HCT116 (cell line): Measurements from ENCODE around the gene SEC16B. TPM values are rescaled to one million over a fixed set of nuclear protein-coding genes. Genes with fewer than 3 reads are reported as not detected.

Experiments
- ATAC-seq: fragments of 200-7000 bp; cut with Tn5 transposase; 2 replicates; pipeline ENCODE4 v1.9.1; 2020; ENCODE audit warnings: mild to moderate bottlenecking, moderate library complexity
- BruUV-seq: library from RNA; stranded (reverse); fragments of 400-500 nt; replicated peaks from 2 replicates; lab custom pipeline; 2021; lab: Mats Ljungman, UMichigan
- CTCF ChIA-PET: fragments of 300-600 bp; sonication (Branson Sonifier 250); formaldehyde crosslinking; loops from one replicate; lab custom pipeline; 2021; ENCODE audit warnings: antibody characterized with exemption; lab: Charles Lee
- POLR2A ChIA-PET: fragments of 300-600, 350-600 bp; sonication (Branson Sonifier 250); formaldehyde crosslinking; loops from one replicate; lab custom pipeline; 2021; ENCODE audit warnings: antibody characterized with exemption; lab: Charles Lee
- RAD21 ChIA-PET, 2 experiments: fragments of 300-600 bp; sonication (Branson Sonifier 250); formaldehyde crosslinking; loops; one replicate each; lab custom pipeline; 2023; ENCODE audit warnings: low total read pairs in 2 of 2; ENCODE audit not compliant: uncharacterized antibody in 2 of 2, unreplicated experiment in 2 of 2, low non-redundant PET in 1 of 2; lab: Charles Lee
- DNase-seq: peaks from one replicate; pipeline ENCODE4 v3.0.0-alpha.2; 2010; ENCODE audit warnings: low read depth, low spot score
- H2AFZ ChIP-seq: fragments of 200-600 bp; shearing (Covaris generic), sonication (generic); 2 replicates; pipeline ENCODE4 v1.6.1; 2017; ENCODE audit warnings: low read depth, mixed run types, mixed read lengths, antibody characterized with exemption, low read length; ENCODE audit not compliant: poor library complexity, severe bottlenecking
- H3K27ac ChIP-seq: 2 replicates; pipeline ENCODE4 v1.5.1; 2012; ENCODE audit warnings: low read depth, low read length
- H3K27me3 ChIP-seq: fragments of 200-600 bp; sonication (generic); 2 replicates; pipeline ENCODE4 v1.6.1; 2016; ENCODE audit warnings: mixed run types, low read length, mixed read lengths; ENCODE audit not compliant: insufficient read depth
- H3K36me3 ChIP-seq, 2 experiments: fragments of 200-500 bp in 1 of 2; fragments of 200-600 bp in 1 of 2; sonication (Bioruptor generic) in 1 of 2; sonication (generic) in 1 of 2; 2 replicates each; pipeline versions ENCODE4 v1.5.1 to v1.6.1; 2014 to 2016; ENCODE audit warnings: low read length in 2 of 2, inconsistent platforms in 1 of 2, mixed read lengths in 1 of 2, mixed run types in 1 of 2; ENCODE audit not compliant: insufficient read depth in 2 of 2, control insufficient read depth in 1 of 2
- H3K4me1 ChIP-seq, 2 experiments: fragments of 200-600 bp in 1 of 2; sonication (generic) in 1 of 2; 2 replicates each; pipeline versions ENCODE4 v1.5.1 to v1.6.1; 2012 to 2017; ENCODE audit warnings: low read length in 2 of 2, inconsistent platforms in 1 of 2, mild to moderate bottlenecking in 1 of 2, mixed read lengths in 1 of 2, mixed run types in 1 of 2, moderate library complexity in 1 of 2; ENCODE audit not compliant: insufficient read depth in 2 of 2, control insufficient read depth in 1 of 2
- H3K4me2 ChIP-seq: fragments of 200-600 bp; sonication (generic); 2 replicates; pipeline ENCODE4 v1.6.1; 2017; ENCODE audit warnings: mixed run types, low read length, mixed read lengths
- H3K4me3 ChIP-seq, 2 experiments: fragments of 200-600 bp in 1 of 2; sonication (generic) in 1 of 2; replicated peaks in 1 of 2; 2 replicates each; pipeline ENCODE4 v1.5.1; 2011 to 2016; ENCODE audit warnings: low read length in 2 of 2, control low read depth in 1 of 2, low read depth in 1 of 2, mild to moderate bottlenecking in 1 of 2, mixed read lengths in 1 of 2, mixed run types in 1 of 2
- H3K79me2 ChIP-seq: fragments of 200-600 bp; sonication (generic); 2 replicates; pipeline ENCODE4 v1.6.1; 2017; ENCODE audit warnings: mild to moderate bottlenecking, mixed run types, low read length, moderate library complexity, mixed read lengths; ENCODE audit not compliant: insufficient read depth
- H3K9ac ChIP-seq: fragments of 200-600 bp; sonication (generic); 2 replicates; pipeline ENCODE4 v1.6.1; 2016; ENCODE audit warnings: low read length, mixed read lengths
- H3K9me2 ChIP-seq: fragments of 200-600 bp; sonication (generic), shearing (Covaris generic); 2 replicates; pipeline ENCODE4 v1.6.1; 2017; ENCODE audit warnings: mixed run types, mild to moderate bottlenecking, moderate library complexity; ENCODE audit not compliant: insufficient read depth
- H3K9me3 ChIP-seq, 2 experiments: fragments of 200-500 bp in 1 of 2; fragments of 200-600 bp in 1 of 2; sonication (Bioruptor generic) in 1 of 2; sonication (generic) in 1 of 2; 2 replicates each; pipeline ENCODE4 v1.6.1; 2014 to 2017; ENCODE audit warnings: low read length in 2 of 2, mixed read lengths in 2 of 2, inconsistent platforms in 1 of 2, low read depth in 1 of 2, mild to moderate bottlenecking in 1 of 2, mixed run types in 1 of 2, moderate library complexity in 1 of 2; ENCODE audit not compliant: control insufficient read depth in 1 of 2, insufficient read depth in 1 of 2
- H4K20me1 ChIP-seq: fragments of 200-600 bp; sonication (generic), shearing (Covaris generic); 2 replicates; pipeline ENCODE4 v1.6.1; 2017; ENCODE audit warnings: mixed run types, mild to moderate bottlenecking, moderate library complexity; ENCODE audit not compliant: insufficient read depth
- CBX3 ChIP-seq: IDR thresholded peaks from 2 replicates; pipeline ENCODE4 v1.6.1; 2012; ENCODE audit warnings: low read depth
- CEBPB ChIP-seq: IDR thresholded peaks from 2 replicates; pipeline ENCODE4 v1.6.1; 2012; ENCODE audit warnings: low read depth
- CTCF ChIP-seq, 3 experiments: fragments of 200-600 bp in 1 of 3; sonication (generic) in 1 of 3; IDR thresholded peaks in 2 of 3; conservative IDR thresholded peaks in 1 of 3; 2 replicates each; pipeline ENCODE4 v1.5.1; 2012 to 2017; ENCODE audit warnings: low read depth in 2 of 3, low read length in 2 of 3, antibody characterized with exemption in 1 of 3, borderline replicate concordance in 1 of 3, control low read depth in 1 of 3, mild to moderate bottlenecking in 1 of 3, mixed read lengths in 1 of 3, mixed run types in 1 of 3, moderate library complexity in 1 of 3; ENCODE audit not compliant: insufficient read depth in 1 of 3
- EGR1 ChIP-seq: IDR thresholded peaks from 2 replicates; pipeline ENCODE4 v1.6.1; 2012; ENCODE audit warnings: low read depth
- EZH2 ChIP-seq: fragments of 200-600 bp; sonication (generic); IDR thresholded peaks from 2 replicates; pipeline ENCODE4 v1.6.1; 2017; ENCODE audit warnings: antibody characterized with exemption, mixed run types
- EZH2phosphoT487 ChIP-seq: fragments of 200-600 bp; IDR thresholded peaks from 2 replicates; pipeline ENCODE4 v1.6.1; 2018; ENCODE audit warnings: antibody characterized with exemption, borderline replicate concordance
- FOSL1 ChIP-seq: IDR thresholded peaks from 2 replicates; pipeline ENCODE4 v1.6.1; 2012; ENCODE audit warnings: low read depth
- MAX ChIP-seq: IDR thresholded peaks from 2 replicates; pipeline ENCODE4 v1.6.1; 2012
- POLR2A ChIP-seq: IDR thresholded peaks from 2 replicates; pipeline ENCODE4 v1.7.0; 2011; ENCODE audit warnings: borderline replicate concordance; ENCODE audit not compliant: insufficient read depth, insufficient read length; ENCODE audit errors: extremely low read depth
- POLR2AphosphoS5 ChIP-seq: IDR thresholded peaks from 2 replicates; pipeline ENCODE4 v1.6.1; 2011; ENCODE audit warnings: mild to moderate bottlenecking, low read depth, low read length, moderate library complexity
- RAD21 ChIP-seq: IDR thresholded peaks from 2 replicates; pipeline ENCODE4 v1.6.1; 2012; ENCODE audit warnings: low read depth, mild to moderate bottlenecking
- REST ChIP-seq: IDR thresholded peaks from 2 replicates; pipeline ENCODE4 v1.6.1; 2012; ENCODE audit warnings: low read depth
- SIN3A ChIP-seq: IDR thresholded peaks from 2 replicates; pipeline ENCODE4 v1.6.1; 2012; ENCODE audit warnings: low read depth
- SP1 ChIP-seq: IDR thresholded peaks from 2 replicates; pipeline ENCODE4 v1.6.1; 2012; ENCODE audit warnings: low read depth
- SRF ChIP-seq: IDR thresholded peaks from 2 replicates; pipeline ENCODE4 v1.6.1; 2012; ENCODE audit warnings: low read depth
- TCF7L2 ChIP-seq: IDR thresholded peaks from 2 replicates; pipeline ENCODE4 v1.7.0; 2011; ENCODE audit warnings: borderline replicate concordance, inconsistent platforms; ENCODE audit not compliant: insufficient read depth, insufficient read length; ENCODE audit errors: extremely low read depth
- ZFX ChIP-seq: fragments of 450-650 bp; IDR thresholded peaks from 2 replicates; pipeline ENCODE4 v1.6.1; 2017
- ZNF274 ChIP-seq: fragments of 200-500 bp; sonication (Bioruptor generic); IDR thresholded peaks from 2 replicates; pipeline ENCODE4 v1.6.1; 2014; ENCODE audit warnings: mild to moderate bottlenecking, low read depth, low read length, inconsistent platforms
- intact Hi-C: fragments of 100-400 bp; cut with micrococcal nuclease; formaldehyde crosslinking; loops from 2 replicates; pipeline ENCODE4 v1.10.0; 2022
- total RNA-seq: library from RNA; stranded (reverse); gene quantifications from one replicate; pipeline ENCODE4 v1.2.1, GENCODE V29; 2021; ENCODE audit not compliant: unreplicated experiment

SEC16B gene
- total RNA-seq, 1 experiment from 2014 or later, result 1.2 TPM

GRCh38 chr1:177973585-177973984 is 3.7 kb upstream of the SEC16B start:
- ChIA-PET CTCF (no interaction called here), RAD21 (no interaction called here), POLR2A (no interaction called here)
- H3K4me2 ChIP-seq, result no peak overlapping the region
- H3K9me3 ChIP-seq, result no peaks in the 10 kb centered on the region
- no peaks in the 10 kb centered on the region for H3K79me2 ChIP-seq
- H3K27me3 ChIP-seq, result no peaks in the 10 kb centered on the region
- no peaks in the 10 kb centered on the region for H4K20me1 ChIP-seq
- intact Hi-C loops, result no loop called here
- H3K4me3 ChIP-seq, result no peak overlapping the region
- TF ChIP-seq FOSL1 (no peak), RAD21 (no peak), EGR1 (no peak), TCF7L2 (no peak), POLR2A (no peak), SIN3A (no peak), POLR2AphosphoS5 (no peak), CTCF (IDR thresholded peaks at IDR 0.05 in 2 of 3, conservative IDR thresholded peaks at IDR 0.05 in 1 of 3; ENCODE audit: borderline replicate concordance in 1 of 3, insufficient read depth in 1 of 3, low read depth in 2 of 3, low read length in 2 of 3) (no peak), CEBPB (no peak), ZNF274 (no peak), CBX3 (no peak), ZFX (no peak), EZH2 (no peak), SP1 (no peak), MAX (no peak), SRF (no peak), EZH2phosphoT487 (no peak), REST (no peak)
- TF ChIP-seq, all 23 proteins: peak for 0
- DNase-seq (no peak), ATAC-seq (no peak)
- no peaks in the 10 kb centered on the region for H3K36me3 ChIP-seq
- BruUV-seq, result no TSS peak
- H3K9ac ChIP-seq, result no peak overlapping the region
- no peak overlapping the region for H3K27ac ChIP-seq
- H3K9me2 ChIP-seq, result no peaks in the 10 kb centered on the region
- no peak overlapping the region for H2AFZ ChIP-seq
- peaks cover 0 to 10% of the 10 kb centered on the region in 2 experiments; a peak in 2 of 4 replicates for H3K4me1 ChIP-seq
